DOHH2 (cell line): ENCODE results near the gene FBXO11.

Experiments used
- CTCF ChIP-seq: fragments of 200-600 bp; sonication (generic); IDR thresholded peaks from one replicate; pipeline ENCODE4 v1.5.1; 2014; ENCODE audit warnings: antibody characterized with exemption, mild to moderate bottlenecking, low read depth, low read length; ENCODE audit not compliant: poor library complexity, severe bottlenecking
- EZH2phosphoT487 ChIP-seq: fragments of 200-600 bp; sonication (generic); IDR thresholded peaks from 2 replicates; pipeline ENCODE4 v1.6.1; 2017; ENCODE audit warnings: borderline replicate concordance, mild to moderate bottlenecking, antibody characterized with exemption, low read length, moderate library complexity, mixed read lengths

DNA sequence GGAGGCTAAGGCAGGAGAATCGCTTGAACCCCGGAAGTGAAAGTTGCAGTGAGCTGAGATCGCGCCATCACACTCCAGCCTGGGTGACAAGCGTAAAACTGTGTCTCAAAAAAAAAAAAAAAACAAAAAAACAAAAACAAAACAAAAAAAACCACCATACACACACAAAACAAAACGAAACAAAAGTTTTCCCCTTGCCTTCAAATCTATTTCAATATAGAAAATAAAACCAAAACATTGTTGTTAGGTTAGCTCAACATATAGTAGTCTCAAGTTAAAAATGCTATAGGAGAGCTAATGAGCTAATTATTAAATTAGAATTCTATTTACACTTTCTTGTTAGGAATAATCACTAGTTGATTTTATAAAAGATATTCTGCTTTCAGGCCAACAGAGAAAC lies 43.3 kb downstream of the FBXO11 start:
- TF ChIP-seq CTCF (no peak), EZH2phosphoT487 (no peak)
